Liver (tissue), 9 donors: Measurements from ENCODE around the gene ALG8. TPM values are rescaled to one million over a fixed set of nuclear protein-coding genes. Genes with fewer than 3 reads are reported as not detected.
A peak's percentile ranks its signal among the peaks of the same experiment; 100 is the strongest.

ENCODE experiments used
- DNase-seq: peaks from one replicate; pipeline ENCODE4 v3.0.0-alpha.2; 2017; ENCODE audit warnings: low spot score
- H3K27ac ChIP-seq, 2 donors: one replicate each; pipeline ENCODE4 v1.7.0; 2013; ENCODE audit warnings: inconsistent platforms in 2 of 2, low read length in 2 of 2, control low read depth in 1 of 2, low read depth in 1 of 2, mild to moderate bottlenecking in 1 of 2
- H3K27me3 ChIP-seq, 4 donors: one replicate each; pipeline versions ENCODE4 v1.6.1 to v1.7.0; 2013; ENCODE audit warnings: low read length in 3 of 4, inconsistent platforms in 1 of 4, mild to moderate bottlenecking in 1 of 4, moderate library complexity in 1 of 4; ENCODE audit not compliant: control insufficient read depth in 4 of 4, insufficient read depth in 4 of 4
- H3K36me3 ChIP-seq, 4 donors: one replicate each; pipeline versions ENCODE4 v1.6.1 to v1.7.0; 2013; ENCODE audit warnings: low read length in 3 of 4, mild to moderate bottlenecking in 3 of 4, low read depth in 1 of 4, moderate library complexity in 1 of 4; ENCODE audit not compliant: control insufficient read depth in 4 of 4, insufficient read depth in 3 of 4
- H3K4me1 ChIP-seq, 4 donors: one replicate each; pipeline versions ENCODE4 v1.6.1 to v1.7.0; 2013; ENCODE audit warnings: low read length in 3 of 4, mild to moderate bottlenecking in 3 of 4, moderate library complexity in 1 of 4; ENCODE audit not compliant: control insufficient read depth in 4 of 4, insufficient read depth in 4 of 4
- H3K4me3 ChIP-seq, 3 donors: one replicate each; pipeline versions ENCODE4 v1.6.1 to v1.7.0; 2013; ENCODE audit warnings: low read length in 3 of 3, control low read depth in 1 of 3, low read depth in 1 of 3, mild to moderate bottlenecking in 1 of 3
- H3K9ac ChIP-seq, 2 donors: one replicate each; pipeline ENCODE4 v1.7.0; 2013; ENCODE audit warnings: low read length in 2 of 2, mild to moderate bottlenecking in 2 of 2, moderate library complexity in 2 of 2, control low read depth in 1 of 2, low read depth in 1 of 2
- H3K9me3 ChIP-seq, 4 donors: one replicate each; pipeline versions ENCODE4 v1.6.1 to v1.7.0; 2013; ENCODE audit warnings: low read length in 3 of 4; ENCODE audit not compliant: control insufficient read depth in 4 of 4
- EGR1 ChIP-seq, 2 donors: IDR thresholded peaks; 2 replicates each; pipeline ENCODE4 v1.6.1; 2016 to 2018; ENCODE audit warnings: antibody characterized with exemption in 2 of 2, low read depth in 2 of 2
- FOXA1 ChIP-seq: IDR thresholded peaks from 2 replicates; pipeline ENCODE4 v1.6.1; 2016; ENCODE audit warnings: antibody characterized with exemption
- FOXA2 ChIP-seq: IDR thresholded peaks from 2 replicates; pipeline ENCODE4 v1.6.1; 2016; ENCODE audit warnings: antibody characterized with exemption
- GABPA ChIP-seq, 2 donors: IDR thresholded peaks in 1 of 2; conservative IDR thresholded peaks in 1 of 2; 2 replicates each; pipeline ENCODE4 v1.6.1; 2016; ENCODE audit warnings: antibody characterized with exemption in 2 of 2, mild to moderate bottlenecking in 1 of 2, moderate library complexity in 1 of 2
- HNF4A ChIP-seq, 2 donors: conservative IDR thresholded peaks; 2 replicates each; pipeline ENCODE4 v1.6.1; 2016; ENCODE audit warnings: antibody characterized with exemption in 2 of 2, mild to moderate bottlenecking in 2 of 2
- HNF4G ChIP-seq: IDR thresholded peaks from 2 replicates; pipeline ENCODE4 v1.6.1; 2016; ENCODE audit warnings: antibody characterized with exemption
- JUND ChIP-seq, 2 donors: IDR thresholded peaks; 2 replicates each; pipeline ENCODE4 v1.6.1; 2016; ENCODE audit warnings: antibody characterized with exemption in 2 of 2
- NR2F2 ChIP-seq: IDR thresholded peaks from 2 replicates; pipeline ENCODE4 v1.6.1; 2016; ENCODE audit warnings: antibody characterized with exemption
- RAD21 ChIP-seq, 2 donors: IDR thresholded peaks; 2 replicates each; pipeline ENCODE4 v1.6.1; 2016; ENCODE audit warnings: antibody characterized with exemption in 2 of 2, mild to moderate bottlenecking in 2 of 2
- REST ChIP-seq: IDR thresholded peaks from 2 replicates; pipeline ENCODE4 v1.6.1; 2016; ENCODE audit warnings: antibody characterized with exemption, mild to moderate bottlenecking
- RXRA ChIP-seq, 2 donors: IDR thresholded peaks; 2 replicates each; pipeline ENCODE4 v1.6.1; 2017 to 2018; ENCODE audit warnings: antibody characterized with exemption in 2 of 2, mild to moderate bottlenecking in 1 of 2
- SP1 ChIP-seq: IDR thresholded peaks from 2 replicates; pipeline ENCODE4 v1.6.1; 2018; ENCODE audit warnings: antibody characterized with exemption, mild to moderate bottlenecking
- TAF1 ChIP-seq: conservative IDR thresholded peaks from 2 replicates; pipeline ENCODE4 v1.6.1; 2016; ENCODE audit warnings: antibody characterized with exemption, mild to moderate bottlenecking
- YY1 ChIP-seq: IDR thresholded peaks from 2 replicates; pipeline ENCODE4 v1.6.1; 2016; ENCODE audit warnings: antibody characterized with exemption, mild to moderate bottlenecking
- WGBS: extraction: QIAGEN DNeasy Blood & Tissue Kit; methylation state at CpG from one replicate; pipeline ENCODE4 v1.1.7; 2013; 5-methylcytosine and 5-hydroxymethylcytosine counted together
- polyA plus RNA-seq, 2 donors: library from polyadenylated mRNA; stranded (reverse) in 1 of 2; unstranded in 1 of 2; fragments of 200-250 nt in 1 of 2; fragments of >200 nt in 1 of 2; fragmentation: Nextera tagmentation in 1 of 2; extraction: Ambion mirVana in 1 of 2; gene quantifications; one replicate each; pipeline versions ENCODE4 v1.2.1 to v1.2.3, GENCODE V29; 2013 to 2015
- total RNA-seq, 2 donors: library from RNA; depleted of rRNA; stranded (reverse); fragments of >200 nt; gene quantifications; one replicate each; pipeline ENCODE4 v1.2.3, GENCODE V29; 2014
- TF ChIP-seq, protein P1 (sequence below): IDR thresholded peaks from 2 replicates; pipeline ENCODE4 v1.6.1; 2016; ENCODE audit warnings: antibody characterized with exemption
- TF ChIP-seq, protein P2 (sequence below): fragments of 150-350 bp; IDR thresholded peaks from 2 replicates; pipeline ENCODE4 v1.5.1; 2017; ENCODE audit warnings: improper control_type of control experiment, low read depth, low read length; ENCODE audit not compliant: missing input control
- TF ChIP-seq, protein P3 (sequence below): IDR thresholded peaks from 2 replicates; pipeline ENCODE4 v1.6.1; 2016; ENCODE audit warnings: antibody characterized with exemption
- TF ChIP-seq, protein P4 (sequence below): IDR thresholded peaks from 2 replicates; pipeline ENCODE4 v1.6.1; 2016; ENCODE audit warnings: antibody characterized with exemption
- donor health status: healthy.
- donor health status: healthy.
- donor health status: healthy.
- donor health status: healthy.
- donor health status: healthy.

ALG8 gene
- total RNA-seq (10 to 100 TPM; 36.8 to 39.2 TPM), polyA plus RNA-seq (10 to 100 TPM; 29.4 to 46.0 TPM)

- no peaks in the 10 kb centered on the region for H3K9me3 ChIP-seq
- H3K4me1 ChIP-seq = peaks cover 0 to 16% (median 12%) of the 10 kb centered on the region in 4 donors
- TF ChIP-seq RAD21 (IDR thresholded peaks at IDR 0.05) = peak; percentile 60 to 67
- TF ChIP-seq, protein P1, sequence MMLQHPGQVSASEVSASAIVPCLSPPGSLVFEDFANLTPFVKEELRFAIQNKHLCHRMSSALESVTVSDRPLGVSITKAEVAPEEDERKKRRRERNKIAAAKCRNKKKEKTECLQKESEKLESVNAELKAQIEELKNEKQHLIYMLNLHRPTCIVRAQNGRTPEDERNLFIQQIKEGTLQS = no peak
- no peak for TF ChIP-seq HNF4A (conservative IDR thresholded peaks at IDR 0.05)
- TF ChIP-seq, protein P2, sequence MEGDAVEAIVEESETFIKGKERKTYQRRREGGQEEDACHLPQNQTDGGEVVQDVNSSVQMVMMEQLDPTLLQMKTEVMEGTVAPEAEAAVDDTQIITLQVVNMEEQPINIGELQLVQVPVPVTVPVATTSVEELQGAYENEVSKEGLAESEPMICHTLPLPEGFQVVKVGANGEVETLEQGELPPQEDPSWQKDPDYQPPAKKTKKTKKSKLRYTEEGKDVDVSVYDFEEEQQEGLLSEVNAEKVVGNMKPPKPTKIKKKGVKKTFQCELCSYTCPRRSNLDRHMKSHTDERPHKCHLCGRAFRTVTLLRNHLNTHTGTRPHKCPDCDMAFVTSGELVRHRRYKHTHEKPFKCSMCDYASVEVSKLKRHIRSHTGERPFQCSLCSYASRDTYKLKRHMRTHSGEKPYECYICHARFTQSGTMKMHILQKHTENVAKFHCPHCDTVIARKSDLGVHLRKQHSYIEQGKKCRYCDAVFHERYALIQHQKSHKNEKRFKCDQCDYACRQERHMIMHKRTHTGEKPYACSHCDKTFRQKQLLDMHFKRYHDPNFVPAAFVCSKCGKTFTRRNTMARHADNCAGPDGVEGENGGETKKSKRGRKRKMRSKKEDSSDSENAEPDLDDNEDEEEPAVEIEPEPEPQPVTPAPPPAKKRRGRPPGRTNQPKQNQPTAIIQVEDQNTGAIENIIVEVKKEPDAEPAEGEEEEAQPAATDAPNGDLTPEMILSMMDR = no peak
- TF ChIP-seq, protein P3, sequence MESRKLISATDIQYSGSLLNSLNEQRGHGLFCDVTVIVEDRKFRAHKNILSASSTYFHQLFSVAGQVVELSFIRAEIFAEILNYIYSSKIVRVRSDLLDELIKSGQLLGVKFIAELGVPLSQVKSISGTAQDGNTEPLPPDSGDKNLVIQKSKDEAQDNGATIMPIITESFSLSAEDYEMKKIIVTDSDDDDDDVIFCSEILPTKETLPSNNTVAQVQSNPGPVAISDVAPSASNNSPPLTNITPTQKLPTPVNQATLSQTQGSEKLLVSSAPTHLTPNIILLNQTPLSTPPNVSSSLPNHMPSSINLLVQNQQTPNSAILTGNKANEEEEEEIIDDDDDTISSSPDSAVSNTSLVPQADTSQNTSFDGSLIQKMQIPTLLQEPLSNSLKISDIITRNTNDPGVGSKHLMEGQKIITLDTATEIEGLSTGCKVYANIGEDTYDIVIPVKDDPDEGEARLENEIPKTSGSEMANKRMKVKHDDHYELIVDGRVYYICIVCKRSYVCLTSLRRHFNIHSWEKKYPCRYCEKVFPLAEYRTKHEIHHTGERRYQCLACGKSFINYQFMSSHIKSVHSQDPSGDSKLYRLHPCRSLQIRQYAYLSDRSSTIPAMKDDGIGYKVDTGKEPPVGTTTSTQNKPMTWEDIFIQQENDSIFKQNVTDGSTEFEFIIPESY = peak; percentile 43
- no peak for TF ChIP-seq EGR1 (IDR thresholded peaks at IDR 0.05; ENCODE audit: low read depth in 2 of 2)
- TF ChIP-seq TAF1 = peak; percentile 80
- peak; percentile 56 for TF ChIP-seq NR2F2
- TF ChIP-seq YY1 = peak; percentile 99
- peak; percentile 64 for TF ChIP-seq REST
- TF ChIP-seq SP1 = peak; percentile 55
- TF ChIP-seq FOXA1 = no peak
- no peak for TF ChIP-seq HNF4G
- no peak for TF ChIP-seq JUND (IDR thresholded peaks at IDR 0.05)
- no peak for TF ChIP-seq FOXA2
- TF ChIP-seq, protein P4, sequence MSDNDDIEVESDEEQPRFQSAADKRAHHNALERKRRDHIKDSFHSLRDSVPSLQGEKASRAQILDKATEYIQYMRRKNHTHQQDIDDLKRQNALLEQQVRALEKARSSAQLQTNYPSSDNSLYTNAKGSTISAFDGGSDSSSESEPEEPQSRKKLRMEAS = peak; percentile 99
- peak; percentile 20 to 45 for TF ChIP-seq RXRA (IDR thresholded peaks at IDR 0.05)
- peak; percentile 12 to 90 for TF ChIP-seq GABPA (IDR thresholded peaks at IDR 0.05 in 1 of 2, conservative IDR thresholded peaks at IDR 0.05 in 1 of 2)
- H3K27ac ChIP-seq = peak within 1 kb of the TSS; percentile 68 to 78
- peak within 1 kb of the TSS; percentile 74 to 85 for H3K9ac ChIP-seq
- DNase-seq = peak; percentile 91
- H3K36me3 ChIP-seq = peaks cover 0 to 4% (median 2%) of the 10 kb centered on the region in 4 donors
- H3K27me3 ChIP-seq = no peaks in the 10 kb centered on the region
- 1% methylated on average over 52 of the region's 52 CpGs for WGBS
- H3K4me3 ChIP-seq = peak within 1 kb of the TSS; percentile 78 to 98 (median 83)
Measured at GRCh38 chr11:78139422-78140391, at the start of gene ALG8. Gene ALG8, minus strand, starts transcription at chr11:78139626. Its CDS starts 38 bp downstream, at chr11:78139588.
